B cell (primary cell): ENCODE results near the gene RPL11. TPM values are rescaled to one million over a fixed set of nuclear protein-coding genes. Genes with fewer than 3 reads are reported as not detected.

Experiments used
- ATAC-seq: fragments of 200-7000 bp; cut with Tn5 transposase; one replicate; pipeline ENCODE4 v1.10.0; 2021; ENCODE audit warnings: low read depth, mild to moderate bottlenecking, moderate number of reproducible peaks, moderate library complexity
- CTCF ChIA-PET: fragments of 350-600 bp; sonication (Branson Sonifier 250); formaldehyde crosslinking; loops from one replicate; lab custom pipeline; 2021; ENCODE audit warnings: antibody characterized with exemption, inconsistent platforms; lab: Charles Lee
- POLR2A ChIA-PET: fragments of 350-600 bp; sonication (Branson Sonifier 250); formaldehyde crosslinking; loops from one replicate; lab custom pipeline; 2021; ENCODE audit warnings: antibody characterized with exemption; lab: Charles Lee
- DNase-seq: peaks from one replicate; pipeline ENCODE4 v3.0.0; 2013
- H2AFZ ChIP-seq: 2 replicates; pipeline ENCODE4 v1.6.1; 2012; ENCODE audit warnings: mild to moderate bottlenecking, low read depth, low read length; ENCODE audit not compliant: insufficient read depth, poor library complexity, severe bottlenecking
- H3K27ac ChIP-seq, 2 donors: 1 replicate in 1 of 2; 2 replicates in 1 of 2; pipeline ENCODE4 v1.5.1; 2012 to 2013; ENCODE audit warnings: low read length in 2 of 2, mild to moderate bottlenecking in 2 of 2, moderate library complexity in 1 of 2
- H3K27me3 ChIP-seq, 4 experiments: fragments of 200-600 bp in 1 of 4; sonication (generic) in 1 of 4; replicated peaks in 1 of 4; 1 replicate in 2 of 4; 2 replicates in 2 of 4; pipeline versions ENCODE4 v1.6.1 to v1.7.0; 2013 to 2016; ENCODE audit warnings: low read length in 3 of 4, mild to moderate bottlenecking in 2 of 4, mixed read lengths in 1 of 4, moderate library complexity in 1 of 4; ENCODE audit not compliant: insufficient read depth in 4 of 4, control insufficient read depth in 3 of 4; ENCODE audit errors: control extremely low read depth in 1 of 4
- H3K36me3 ChIP-seq, 2 experiments: replicated peaks in 1 of 2; 1 replicate in 1 of 2; 2 replicates in 1 of 2; pipeline versions ENCODE4 v1.6.1 to v1.7.1; 2013; ENCODE audit warnings: low read length in 1 of 2; ENCODE audit not compliant: insufficient read depth in 2 of 2, control insufficient read depth in 1 of 2; ENCODE audit errors: control extremely low read depth in 1 of 2, extremely low read depth in 1 of 2
- H3K4me1 ChIP-seq, 2 donors: fragments of 200-600 bp in 1 of 2; sonication (generic) in 1 of 2; 1 replicate in 1 of 2; 2 replicates in 1 of 2; pipeline versions ENCODE4 v1.5.1 to v1.6.1; 2013 to 2017; ENCODE audit warnings: low read length in 2 of 2; ENCODE audit not compliant: control insufficient read depth in 2 of 2, insufficient read depth in 2 of 2
- H3K4me2 ChIP-seq: replicated peaks from 2 replicates; pipeline ENCODE3; 2012; ENCODE audit warnings: mild to moderate bottlenecking, low read depth, low read length; ENCODE audit not compliant: poor library complexity, severe bottlenecking
- H3K4me3 ChIP-seq, 5 experiments: fragments of 200-600 bp in 1 of 5; sonication (generic) in 1 of 5; 1 replicate in 3 of 5; 2 replicates in 2 of 5; pipeline versions ENCODE4 v1.5.1 to v1.7.0; 2011 to 2016; ENCODE audit warnings: low read length in 4 of 5, mild to moderate bottlenecking in 4 of 5, low read depth in 2 of 5, control low read depth in 1 of 5, moderate library complexity in 1 of 5; ENCODE audit not compliant: insufficient read depth in 1 of 5; ENCODE audit errors: control extremely low read depth in 1 of 5, extremely low read depth in 1 of 5
- H3K79me2 ChIP-seq: fragments of 200-600 bp; sonication (generic); one replicate; pipeline ENCODE4 v1.6.0; 2016; ENCODE audit warnings: low read length; ENCODE audit not compliant: control insufficient read depth, insufficient read depth
- H3K9ac ChIP-seq: fragments of 200-600 bp; sonication (generic); 2 replicates; pipeline ENCODE4 v1.6.1; 2017; ENCODE audit warnings: mild to moderate bottlenecking, low read length, moderate library complexity
- H3K9me3 ChIP-seq, 3 donors: one replicate each; pipeline versions ENCODE4 v1.6.1 to v1.7.1; 2013; ENCODE audit warnings: low read length in 2 of 3; ENCODE audit not compliant: control insufficient read depth in 2 of 3, insufficient read depth in 1 of 3; ENCODE audit errors: control extremely low read depth in 1 of 3
- H4K20me1 ChIP-seq: 2 replicates; pipeline ENCODE4 v1.6.0; 2012; ENCODE audit warnings: mild to moderate bottlenecking, low read length; ENCODE audit not compliant: insufficient read depth, control insufficient read depth, poor library complexity, severe bottlenecking
- H3K27ac Mint-ChIP-seq: one replicate; pipeline ENCODE4 v1.8.0; 2021; ENCODE audit warnings: mixed read lengths
- H3K27me3 Mint-ChIP-seq: one replicate; pipeline ENCODE4 v1.8.0; 2021; ENCODE audit warnings: mixed read lengths
- H3K4me1 Mint-ChIP-seq: one replicate; pipeline ENCODE4 v1.8.0; 2021; ENCODE audit warnings: mixed read lengths
- H3K4me3 Mint-ChIP-seq: one replicate; pipeline ENCODE4 v1.8.0; 2021; ENCODE audit warnings: mixed read lengths
- H3K9me3 Mint-ChIP-seq: one replicate; pipeline ENCODE4 v1.8.0; 2022; ENCODE audit warnings: mixed read lengths; ENCODE audit not compliant: insufficient read depth
- CTCF ChIP-seq: fragments of 200-600 bp; IDR thresholded peaks from one replicate; pipeline ENCODE4 v1.8.0; 2022; ENCODE audit warnings: antibody characterized with exemption, mild to moderate bottlenecking
- EZH2 ChIP-seq: IDR thresholded peaks from 2 replicates; pipeline ENCODE4 v1.6.1; 2012; ENCODE audit warnings: borderline replicate concordance, low read depth, mild to moderate bottlenecking, moderate library complexity, low read length; ENCODE audit not compliant: insufficient read depth, poor library complexity, severe bottlenecking
- WGBS: methylation state at CpG from one replicate; pipeline ENCODE4 v1.1.5; 2013; ENCODE audit warnings: missing lambda C conversion rate; ENCODE audit not compliant: insufficient coverage; 5-methylcytosine and 5-hydroxymethylcytosine counted together
- intact Hi-C: fragments of 100-400 bp; cut with micrococcal nuclease; formaldehyde crosslinking; loops from one replicate; pipeline ENCODE4 v1.10.0; 2022
- polyA plus RNA-seq: library from polyadenylated mRNA; depleted of rRNA; stranded (reverse); fragments of >200 nt; gene quantifications from 2 replicates; pipeline ENCODE4 v1.2.3, GENCODE V29; 2012
- total RNA-seq, 2 donors: library from RNA; stranded (reverse); fragments of 120-200 nt in 1 of 2; gene quantifications; 1 replicate in 1 of 2; 2 replicates in 1 of 2; pipeline versions ENCODE4 v1.2.3 to v1.2.4, GENCODE V29; 2013 to 2022

RPL11 gene
- total and polyA plus RNA-seq, 2 donors (not counting 1 experiment from before 2014, with no cell fraction given), result 1,373 to 1,539 TPM

- no peak for TF ChIP-seq CTCF
- TF ChIP-seq EZH2, result no peak
- H3K9me3 Mint-ChIP-seq, result no peaks in the 10 kb centered on the region
- CTCF ChIA-PET, result no interaction called here
- no peak overlapping the region for H3K4me2 ChIP-seq
- no peak for ATAC-seq
- intact Hi-C loops, result no loop called here
- peak overlapping the region in 1 of 2 donors; percentile 30 for H3K27ac ChIP-seq
- no peaks in the 10 kb centered on the region for H3K4me1 ChIP-seq
- no peak overlapping the region for H3K4me3 ChIP-seq
- H3K4me3 Mint-ChIP-seq, result no peak overlapping the region
- no peak overlapping the region for H3K9ac ChIP-seq
- 99% methylated on average over 4 of the region's 4 CpGs for WGBS
- no peaks in the 10 kb centered on the region for H3K9me3 ChIP-seq
- no peaks in the 10 kb centered on the region for H4K20me1 ChIP-seq
- H3K36me3 ChIP-seq, result peaks cover 0 to 9% of the 10 kb centered on the region in 2 experiments
- POLR2A ChIA-PET, result no interaction called here
- H3K4me1 Mint-ChIP-seq, result peaks cover 6% of the 10 kb centered on the region
- peak overlapping the region; percentile 54 for H3K27ac Mint-ChIP-seq
- DNase-seq, result no peak
- no peaks in the 10 kb centered on the region for H3K27me3 ChIP-seq
- no peak overlapping the region for H2AFZ ChIP-seq
- H3K27me3 Mint-ChIP-seq, result no peaks in the 10 kb centered on the region
- peaks cover 20% of the 10 kb centered on the region for H3K79me2 ChIP-seq
Measured at GRCh38 chr1:23709229-23709628, 17.6 kb downstream of the RPL11 start.

- no peak overlapping the region for H3K4me3 Mint-ChIP-seq
- no peak overlapping the region for H3K4me2 ChIP-seq
- H2AFZ ChIP-seq, result no peak overlapping the region
- H3K79me2 ChIP-seq, result peaks cover 23% of the 10 kb centered on the region
- H3K9ac ChIP-seq, result no peak overlapping the region
- no peaks in the 10 kb centered on the region for H3K9me3 ChIP-seq
- no peaks in the 10 kb centered on the region for H3K27me3 Mint-ChIP-seq
- ChIA-PET POLR2A (no interaction called here), CTCF (interaction anchor here (1.3 kb wide), 1 partner anchor 9 kb away, joined by 4 read pairs; no protein-coding TSS in a partner anchor)
- intact Hi-C loops, result no loop called here
- H3K4me1 Mint-ChIP-seq, result peaks cover 40% of the 10 kb centered on the region
- no peaks in the 10 kb centered on the region for H3K9me3 Mint-ChIP-seq
- H3K27ac ChIP-seq, result no peak overlapping the region
- DNase-seq (no peak), ATAC-seq (no peak)
- no peak overlapping the region for H3K4me3 ChIP-seq
- H3K27me3 ChIP-seq, result no peaks in the 10 kb centered on the region
- peaks cover 23 to 32% of the 10 kb centered on the region in 2 donors for H3K4me1 ChIP-seq
- 94% methylated on average over 3 of the region's 3 CpGs for WGBS
- H4K20me1 ChIP-seq, result no peaks in the 10 kb centered on the region
- H3K27ac Mint-ChIP-seq, result peak overlapping the region; percentile 75
- H3K36me3 ChIP-seq, result no peaks in the 10 kb centered on the region
- TF ChIP-seq CTCF (peak; percentile 35), EZH2 (no peak)
Measured at GRCh38 chr1:23718482-23718881, 26.9 kb downstream of the RPL11 start.
